Stimulated activated CD8-positive, alpha-beta memory T cell treated with anti-CD3 and anti-CD28 coated beads, Interleukin-15, amount 100 ng/mL, for 4 hours (primary cell): ENCODE data around the gene ZBTB34.
A peak's percentile ranks its signal among the peaks of the same experiment; 100 is the strongest.
"Not testable (repeated sequence)": the region's sequence is repeated elsewhere in the genome, so short reads cannot be mapped to it uniquely, and the experiment has no call there.

ENCODE experiments used
- DNase-seq, 2 donors: peaks; one replicate each; pipeline ENCODE4 v3.0.0-alpha.2; 2020; ENCODE audit warnings: low read depth in 2 of 2

Gene ZBTB34

GRCh38 chr9:126860077-126860756 lies at the start of gene ZBTB34:
TSS of gene ZBTB34 (plus strand) at chr9:126860639. CDS start at chr9:126879400, 18,761 bp downstream.
- DNase-seq = peak; percentile 47 to 62

- DNase-seq = no peak
These were observed 47.4 kb upstream of the ZBTB34 start for GRCh38 chr9:126813072-126813471.

- DNase-seq = no peak
These were observed 46.3 kb upstream of the ZBTB34 start for GRCh38 chr9:126814091-126814490.

GRCh38 chr9:126817615-126818014 lies 42.8 kb upstream of the ZBTB34 start:
- not testable (repeated sequence) for DNase-seq

- no peak for DNase-seq
These were observed 42.0 kb upstream of the ZBTB34 start for GRCh38 chr9:126818482-126818881.

- DNase-seq = no peak
These were observed 41.0 kb upstream of the ZBTB34 start for GRCh38 chr9:126819482-126819881.

- no peak for DNase-seq
These were observed 38.2 kb upstream of the ZBTB34 start for GRCh38 chr9:126822278-126822677.

- DNase-seq = no peak
These were observed 37.6 kb upstream of the ZBTB34 start for GRCh38 chr9:126822873-126823272.

GRCh38 chr9:126824052-126824451 lies 36.4 kb upstream of the ZBTB34 start:
- not testable (repeated sequence) for DNase-seq

GRCh38 chr9:126827227-126827626 lies 33.2 kb upstream of the ZBTB34 start:
- no peak for DNase-seq

GRCh38 chr9:126829035-126829434 lies 31.4 kb upstream of the ZBTB34 start:
- DNase-seq = no peak

GRCh38 chr9:126830827-126831226 lies 29.6 kb upstream of the ZBTB34 start:
- no peak for DNase-seq

- no peak for DNase-seq
These were observed 28.0 kb upstream of the ZBTB34 start for GRCh38 chr9:126832440-126832839.

GRCh38 chr9:126833020-126833419 lies 27.4 kb upstream of the ZBTB34 start:
- no peak for DNase-seq

GRCh38 chr9:126833710-126834345 lies 26.6 kb upstream of the ZBTB34 start:
- DNase-seq = no peak

GRCh38 chr9:126834672-126835071 lies 25.8 kb upstream of the ZBTB34 start:
- DNase-seq = no peak

- no peak for DNase-seq
These were observed 24.2 kb upstream of the ZBTB34 start for GRCh38 chr9:126836216-126836615.

GRCh38 chr9:126838055-126838811 lies 22.2 kb upstream of the ZBTB34 start:
- no peak for DNase-seq

GRCh38 chr9:126838895-126839294 lies 21.5 kb upstream of the ZBTB34 start:
- no peak for DNase-seq

GRCh38 chr9:126839301-126839700 lies 21.1 kb upstream of the ZBTB34 start:
- no peak for DNase-seq

- no peak for DNase-seq
These were observed 18.1 kb upstream of the ZBTB34 start for GRCh38 chr9:126842220-126842842.
